Parathyroid adenoma (tissue), 2 donors: Measurements from ENCODE around the gene PROSER2.

Source experiments
- H2AFZ ChIP-seq: fragments of 300-600 bp; sonication (generic); one replicate; pipeline ENCODE4 v1.7.0; 2017; ENCODE audit warnings: antibody characterized with exemption, mild to moderate bottlenecking
- H3K27ac ChIP-seq: fragments of 300-600 bp; sonication (generic); one replicate; pipeline ENCODE4 v1.7.0; 2017
- H3K27me3 ChIP-seq: fragments of 300-600 bp; sonication (generic); one replicate; pipeline ENCODE4 v1.7.0; 2017; ENCODE audit warnings: low read length; ENCODE audit not compliant: control insufficient read depth, insufficient read depth
- H3K36me3 ChIP-seq: fragments of 300-600 bp; sonication (generic); one replicate; pipeline ENCODE4 v1.7.0; 2017; ENCODE audit warnings: low read length; ENCODE audit not compliant: control insufficient read depth, insufficient read depth
- H3K4me1 ChIP-seq: fragments of 300-600 bp; sonication (generic); one replicate; pipeline ENCODE4 v1.7.0; 2017; ENCODE audit warnings: control low read depth
- H3K4me2 ChIP-seq: fragments of 300-600 bp; sonication (generic); one replicate; pipeline ENCODE4 v1.7.0; 2017; ENCODE audit warnings: low read length
- H3K4me3 ChIP-seq: fragments of 300-600 bp; sonication (generic); one replicate; pipeline ENCODE4 v1.7.0; 2017; ENCODE audit warnings: low read depth, low read length
- H3K79me2 ChIP-seq: fragments of 300-600 bp; sonication (generic); one replicate; pipeline ENCODE4 v1.7.0; 2017; ENCODE audit warnings: control low read depth
- H3K9ac ChIP-seq: fragments of 300-600 bp; sonication (generic); one replicate; pipeline ENCODE4 v1.7.0; 2017; ENCODE audit warnings: mild to moderate bottlenecking
- H3K9me3 ChIP-seq: fragments of 300-600 bp; sonication (generic); one replicate; pipeline ENCODE4 v1.7.0; 2017; ENCODE audit warnings: low read length; ENCODE audit not compliant: control insufficient read depth
- TF ChIP-seq, protein P1 (sequence below): fragments of 300-600 bp; sonication (generic); IDR thresholded peaks from one replicate; pipeline ENCODE4 v1.7.0; 2017; ENCODE audit warnings: antibody characterized with exemption, mild to moderate bottlenecking
- donor health status: primary hyperparathyroidism.

Gene PROSER2

DNA sequence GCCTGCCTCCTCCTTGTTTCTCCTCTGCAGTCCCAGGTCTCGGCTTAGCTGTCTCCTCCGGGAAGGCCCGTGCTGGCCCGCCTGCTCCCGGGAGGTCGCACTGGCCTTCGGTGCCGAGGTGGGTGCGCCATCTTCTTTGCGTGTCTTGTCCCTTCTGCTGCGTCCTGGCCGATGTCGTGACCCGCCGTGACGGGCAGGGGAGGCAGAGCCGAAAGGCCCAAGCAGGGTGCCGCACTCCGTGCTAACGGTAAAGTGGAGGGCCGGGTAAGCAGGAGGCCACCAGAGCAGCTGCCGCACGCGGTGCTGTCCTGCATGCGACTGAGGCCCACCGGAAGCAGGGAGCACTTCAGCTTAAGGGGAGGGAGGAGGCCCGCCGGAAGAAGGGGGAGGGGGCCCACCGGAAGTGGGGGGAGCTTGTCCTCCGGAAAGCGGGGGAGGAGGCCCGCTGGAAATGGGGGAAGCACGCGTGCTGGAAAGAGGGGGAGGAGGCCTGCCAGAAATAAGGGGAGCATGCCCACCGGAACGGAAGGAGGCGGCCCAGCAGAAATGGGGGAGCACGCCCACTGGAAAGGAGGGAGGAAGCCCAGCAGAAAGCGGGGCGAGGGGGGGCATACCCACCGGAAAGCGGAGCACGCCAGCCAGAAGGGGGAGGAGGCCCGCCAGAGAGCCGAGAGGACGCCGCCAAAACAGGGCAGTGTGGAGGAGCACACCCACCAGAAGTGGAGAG is 71.4 kb downstream of the PROSER2 start:
- H3K9me3 ChIP-seq = no peaks in the 10 kb centered on the region

DNA sequence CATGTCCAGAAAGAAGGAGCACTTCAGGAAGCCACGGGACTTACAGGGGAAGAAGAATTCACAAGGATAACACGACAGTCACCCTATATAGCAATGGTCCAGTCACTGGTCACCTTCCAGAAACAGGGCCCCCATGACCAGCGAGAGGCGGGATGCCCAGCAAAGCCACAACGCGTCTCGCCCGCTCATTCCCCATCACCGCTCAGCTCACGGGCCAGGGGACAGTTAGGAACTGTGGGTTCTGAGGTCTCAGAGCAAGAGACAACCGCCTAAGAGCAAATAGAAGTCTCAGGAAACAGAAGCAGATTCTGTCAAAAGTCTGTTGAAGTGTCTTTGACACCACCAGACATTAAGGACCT is 71.9 kb downstream of the PROSER2 start:
- no peaks in the 10 kb centered on the region for H3K79me2 ChIP-seq
- no peaks in the 10 kb centered on the region for H3K9me3 ChIP-seq
- H3K4me1 ChIP-seq = no peaks in the 10 kb centered on the region
- no peak overlapping the region for H3K27ac ChIP-seq
- no peaks in the 10 kb centered on the region for H3K27me3 ChIP-seq
- H3K4me2 ChIP-seq = no peak overlapping the region
- H3K4me3 ChIP-seq = no peak overlapping the region
- H3K36me3 ChIP-seq = no peaks in the 10 kb centered on the region
- TF ChIP-seq, protein P1, sequence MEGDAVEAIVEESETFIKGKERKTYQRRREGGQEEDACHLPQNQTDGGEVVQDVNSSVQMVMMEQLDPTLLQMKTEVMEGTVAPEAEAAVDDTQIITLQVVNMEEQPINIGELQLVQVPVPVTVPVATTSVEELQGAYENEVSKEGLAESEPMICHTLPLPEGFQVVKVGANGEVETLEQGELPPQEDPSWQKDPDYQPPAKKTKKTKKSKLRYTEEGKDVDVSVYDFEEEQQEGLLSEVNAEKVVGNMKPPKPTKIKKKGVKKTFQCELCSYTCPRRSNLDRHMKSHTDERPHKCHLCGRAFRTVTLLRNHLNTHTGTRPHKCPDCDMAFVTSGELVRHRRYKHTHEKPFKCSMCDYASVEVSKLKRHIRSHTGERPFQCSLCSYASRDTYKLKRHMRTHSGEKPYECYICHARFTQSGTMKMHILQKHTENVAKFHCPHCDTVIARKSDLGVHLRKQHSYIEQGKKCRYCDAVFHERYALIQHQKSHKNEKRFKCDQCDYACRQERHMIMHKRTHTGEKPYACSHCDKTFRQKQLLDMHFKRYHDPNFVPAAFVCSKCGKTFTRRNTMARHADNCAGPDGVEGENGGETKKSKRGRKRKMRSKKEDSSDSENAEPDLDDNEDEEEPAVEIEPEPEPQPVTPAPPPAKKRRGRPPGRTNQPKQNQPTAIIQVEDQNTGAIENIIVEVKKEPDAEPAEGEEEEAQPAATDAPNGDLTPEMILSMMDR = no peak
- H3K9ac ChIP-seq = no peak overlapping the region
- no peak overlapping the region for H2AFZ ChIP-seq

More for the DNA sequence above, 71.4 kb downstream of the PROSER2 start:
- TF ChIP-seq, protein P1 = no peak
- no peaks in the 10 kb centered on the region for H3K36me3 ChIP-seq
- H3K4me3 ChIP-seq = no peak overlapping the region
- no peak overlapping the region for H3K27ac ChIP-seq
- no peak overlapping the region for H2AFZ ChIP-seq
- no peaks in the 10 kb centered on the region for H3K27me3 ChIP-seq
- H3K9ac ChIP-seq = no peak overlapping the region
- no peaks in the 10 kb centered on the region for H3K4me1 ChIP-seq
- H3K4me2 ChIP-seq = no peak overlapping the region
- H3K79me2 ChIP-seq = no peaks in the 10 kb centered on the region

DNA sequence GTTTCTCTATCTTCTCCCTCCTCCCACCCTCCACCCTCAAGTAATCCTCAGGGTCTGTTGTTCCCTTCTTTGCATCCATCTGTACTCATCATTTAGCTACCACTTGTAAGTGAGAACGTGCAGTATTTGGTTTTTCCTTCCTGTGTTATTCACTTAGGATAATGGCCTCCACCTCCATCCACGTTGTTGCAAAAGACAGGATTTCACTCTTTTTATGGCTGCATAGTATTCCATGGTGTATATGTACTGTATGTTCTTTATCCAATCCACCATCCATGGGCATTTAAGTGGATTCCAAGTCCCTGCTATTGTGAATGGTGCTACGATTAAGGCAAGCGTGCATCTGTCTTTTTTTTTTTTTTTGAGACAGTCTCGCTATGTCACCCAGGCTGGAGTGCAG is 72.4 kb downstream of the PROSER2 start:
- no peaks in the 10 kb centered on the region for H3K4me1 ChIP-seq
- no peaks in the 10 kb centered on the region for H3K9me3 ChIP-seq
- H3K9ac ChIP-seq = no peak overlapping the region
- no peak overlapping the region for H2AFZ ChIP-seq
- H3K79me2 ChIP-seq = no peaks in the 10 kb centered on the region
- no peak overlapping the region for H3K4me2 ChIP-seq
- no peak overlapping the region for H3K4me3 ChIP-seq
- H3K36me3 ChIP-seq = no peaks in the 10 kb centered on the region
- TF ChIP-seq, protein P1 = no peak
- H3K27ac ChIP-seq = no peak overlapping the region
- H3K27me3 ChIP-seq = no peaks in the 10 kb centered on the region

DNA sequence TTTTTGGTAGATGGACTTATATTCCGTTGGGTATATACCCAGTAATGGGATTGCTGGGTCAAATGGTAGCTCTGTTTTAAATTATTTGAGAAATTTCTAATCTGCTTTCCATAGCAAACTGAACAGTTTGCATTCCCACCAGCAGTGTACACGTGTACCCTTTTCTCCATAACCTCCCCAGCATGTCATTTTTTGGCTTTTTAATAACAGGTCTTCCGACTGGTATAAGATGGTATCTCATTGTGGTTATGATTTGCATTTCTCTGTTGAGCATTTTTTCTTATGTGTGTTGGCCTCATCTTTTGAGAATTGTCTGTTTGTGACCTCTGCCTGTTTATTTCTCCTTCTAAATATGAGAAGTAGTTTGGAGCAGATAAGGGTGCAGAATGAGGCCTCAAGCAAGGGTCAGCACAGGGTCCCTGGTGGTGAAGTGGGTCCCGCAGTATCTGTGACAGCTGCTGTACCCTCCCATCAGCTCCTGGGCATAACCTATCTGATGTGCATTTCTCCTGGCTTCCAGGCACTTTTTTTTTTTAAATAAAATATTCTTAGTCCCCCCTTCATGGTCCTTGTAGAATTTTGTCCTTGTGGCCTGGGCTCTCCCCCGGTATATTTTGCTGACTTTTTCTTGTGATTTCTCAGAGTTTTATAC is 73.5 kb downstream of the PROSER2 start:
- H3K27me3 ChIP-seq = no peaks in the 10 kb centered on the region
- no peak overlapping the region for H3K4me3 ChIP-seq
- no peaks in the 10 kb centered on the region for H3K9me3 ChIP-seq
- TF ChIP-seq, protein P1 = no peak
- no peaks in the 10 kb centered on the region for H3K36me3 ChIP-seq
- H2AFZ ChIP-seq = no peak overlapping the region
- H3K79me2 ChIP-seq = no peaks in the 10 kb centered on the region
- no peak overlapping the region for H3K9ac ChIP-seq
- no peaks in the 10 kb centered on the region for H3K4me1 ChIP-seq
- no peak overlapping the region for H3K27ac ChIP-seq
- H3K4me2 ChIP-seq = no peak overlapping the region

DNA sequence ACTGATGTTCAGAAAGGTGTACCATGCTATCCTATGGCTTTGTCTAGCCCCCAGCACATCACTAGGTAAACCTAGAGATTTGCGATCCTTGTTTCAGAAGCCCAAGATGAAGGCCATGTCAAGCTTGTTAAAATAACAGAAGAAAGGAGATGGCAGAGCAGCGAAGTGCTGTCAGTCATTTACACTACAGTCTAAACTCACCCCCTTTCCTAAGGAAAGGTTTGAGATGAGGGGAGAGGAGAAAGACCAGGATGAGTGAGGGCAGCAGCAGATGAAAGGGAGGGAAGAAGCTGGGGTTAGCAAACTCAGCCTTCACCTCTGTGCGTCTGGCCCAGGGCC is 74.8 kb downstream of the PROSER2 start:
- no peaks in the 10 kb centered on the region for H3K27me3 ChIP-seq

More for the DNA sequence above, 74.8 kb downstream of the PROSER2 start:
- Histone ChIP-seq H3K9me3 (no peaks in the 10 kb centered on the region), H3K36me3 (no peaks in the 10 kb centered on the region), H3K4me2 (no peak overlapping the region), H3K27ac (no peak overlapping the region), H3K4me3 (no peak overlapping the region), H2AFZ (no peak overlapping the region), H3K79me2 (no peaks in the 10 kb centered on the region), H3K9ac (no peak overlapping the region), H3K4me1 (no peaks in the 10 kb centered on the region)
- TF ChIP-seq, protein P1 = no peak
